HG02642 (cell line): Measurements from ENCODE around the gene OXLD1.
"Not testable (repeated sequence)": the region's sequence is repeated elsewhere in the genome, so short reads cannot be mapped to it uniquely, and the experiment has no call there.

Experiments
- ATAC-seq: cut with Tn5 transposase; IDR thresholded peaks from one replicate; pipeline ENCODE4 v1.9.1; 2021; ENCODE audit warnings: mild to moderate bottlenecking; ENCODE audit not compliant: unreplicated experiment, poor library complexity

OXLD1 gene

DNA sequence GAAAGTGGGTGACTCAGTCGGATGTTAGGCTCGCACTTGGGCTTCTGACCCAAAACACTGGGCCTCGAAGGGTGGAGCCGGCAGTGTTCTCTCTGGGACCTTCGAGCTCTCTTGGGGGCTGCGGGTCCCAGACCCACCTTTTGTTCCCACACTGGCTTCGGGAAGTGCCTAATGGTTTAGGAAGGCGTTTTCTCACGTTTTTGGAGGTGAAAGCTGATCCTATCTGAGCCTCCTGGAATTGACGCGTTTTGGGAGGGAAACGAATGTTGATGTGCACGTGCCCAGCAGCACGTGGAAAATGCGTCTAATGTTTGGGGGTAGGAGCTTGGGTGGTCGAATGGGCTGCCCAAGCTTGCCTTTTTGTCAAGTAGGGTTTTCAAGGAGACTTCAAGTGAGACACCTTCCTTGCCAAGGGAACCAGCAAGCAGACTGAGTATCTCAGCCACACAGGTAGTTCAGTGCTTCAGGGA, 18.1 kb upstream of the OXLD1 start:
- ATAC-seq: peak; percentile 0

- ATAC-seq: peak; percentile 93
Observed at GRCh38 chr17:81683584-81684441, 17.4 kb upstream of the OXLD1 start, which contains the start of the genes ARL16 and HGS. ARL16 (minus strand) TSS chr17:81683797; CDS start chr17:81683753, 44 bp downstream. HGS (plus strand) TSS chr17:81684011; CDS start chr17:81684067, 56 bp downstream.

- ATAC-seq: peak; percentile 4
Observed at GRCh38 chr17:81683208-81683583, 16.8 kb upstream of the OXLD1 start.

GRCh38 chr17:81682565-81683207, 16.3 kb upstream of the OXLD1 start:
- ATAC-seq: no peak

GRCh38 chr17:81681672-81682071, 15.3 kb upstream of the OXLD1 start:
- no peak for ATAC-seq

- no peak for ATAC-seq
Observed at GRCh38 chr17:81680150-81680549, 13.7 kb upstream of the OXLD1 start.

DNA sequence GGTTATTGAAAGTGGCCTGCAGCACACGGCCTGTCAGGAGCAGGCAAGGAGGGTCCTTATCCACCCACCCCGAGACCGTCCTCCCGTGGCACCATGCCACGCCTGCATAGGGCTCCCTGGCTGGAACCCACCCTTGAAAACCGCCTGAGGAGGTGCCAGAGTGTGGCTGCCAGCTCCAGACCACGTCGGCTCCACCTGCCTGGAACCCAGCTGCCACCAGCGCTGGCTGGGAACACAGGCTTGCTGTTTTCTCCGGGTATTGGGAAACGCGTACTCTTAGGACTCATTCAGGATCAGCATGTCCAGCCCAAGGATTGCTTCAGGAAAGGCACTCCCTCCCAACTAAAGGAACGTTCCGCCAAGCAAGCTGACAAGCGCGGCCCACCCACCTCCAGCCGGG, 10.5 kb upstream of the OXLD1 start:
- ATAC-seq: no peak

- ATAC-seq: not testable (repeated sequence)
Observed at GRCh38 chr17:81675515-81676221, 9.3 kb upstream of the OXLD1 start.

DNA sequence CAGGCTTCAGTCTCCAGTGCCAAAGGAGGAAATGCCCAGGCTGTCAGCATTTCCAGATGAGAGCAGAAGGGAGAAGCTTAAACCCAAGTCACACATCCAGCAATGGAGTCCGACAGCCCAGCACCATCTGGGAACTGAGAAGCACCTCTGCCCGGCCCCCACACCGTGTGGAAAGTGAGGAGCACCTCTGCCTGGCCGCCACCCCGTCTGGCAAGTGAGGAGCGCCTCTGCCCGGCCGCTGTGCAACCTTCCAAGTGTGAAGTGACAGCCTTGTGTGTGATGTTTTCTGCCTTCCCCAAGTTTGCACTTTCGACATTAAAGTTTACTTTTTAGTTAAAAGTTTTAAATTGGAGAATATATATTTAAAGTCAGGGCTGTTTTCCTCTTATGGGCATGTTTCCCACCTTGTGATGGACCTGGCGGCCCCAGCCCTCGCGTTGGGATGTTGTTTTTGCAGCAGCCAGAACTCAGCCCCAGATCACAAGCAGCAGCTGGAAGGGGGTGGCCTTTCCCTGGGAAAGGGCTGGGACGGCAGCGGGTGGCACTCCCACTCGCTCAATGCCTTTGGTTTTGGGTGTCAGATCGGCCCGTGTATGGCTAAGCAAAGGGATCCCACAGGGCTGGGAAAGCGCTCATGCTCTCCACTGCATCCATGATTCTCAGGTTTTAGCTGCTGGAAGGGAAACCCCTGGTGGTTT, 7.3 kb upstream of the OXLD1 start:
- no peak for ATAC-seq

GRCh38 chr17:81672954-81673353, 6.5 kb upstream of the OXLD1 start:
- ATAC-seq: no peak

DNA sequence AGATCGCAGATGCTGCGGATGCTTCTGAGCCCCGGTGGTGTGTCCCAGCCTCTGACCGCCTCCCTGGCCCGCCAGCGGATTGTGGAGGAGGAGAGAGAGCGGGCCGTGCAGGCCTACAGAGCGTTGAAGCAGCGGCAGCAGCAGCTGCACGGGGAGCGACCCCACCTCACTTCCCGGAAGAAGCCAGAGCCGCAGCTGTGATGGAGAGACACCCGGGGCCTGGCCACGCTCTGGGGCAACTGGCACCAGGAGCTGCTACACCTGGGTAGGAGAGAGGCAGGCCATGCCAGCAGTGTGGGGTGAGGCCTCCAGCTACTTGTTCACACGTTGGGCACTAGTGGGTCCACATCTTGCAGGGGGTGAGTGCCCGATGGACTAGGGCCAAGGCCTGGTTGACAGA, 6.1 kb upstream of the OXLD1 start:
- ATAC-seq: no peak

DNA sequence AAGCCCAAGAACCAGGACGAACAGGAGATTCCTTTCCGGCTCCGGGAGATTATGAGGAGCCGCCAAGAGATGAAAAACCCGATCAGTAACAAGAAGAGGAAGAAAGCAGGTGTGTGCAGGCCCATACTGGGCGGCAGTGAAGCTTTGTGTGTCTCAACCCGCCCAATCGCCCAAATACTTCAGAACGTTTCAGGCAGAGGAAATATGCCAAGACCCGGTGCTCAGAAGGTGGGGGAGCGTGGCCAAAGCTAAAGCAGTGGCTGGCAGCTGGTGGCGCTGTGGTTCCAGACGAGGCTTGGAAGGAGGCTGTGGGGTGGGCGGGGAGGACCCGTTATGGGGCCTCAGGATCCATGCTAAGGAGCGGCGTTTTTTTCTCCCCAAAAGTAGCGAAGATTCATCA, 1.3 kb upstream of the OXLD1 start:
- ATAC-seq: no peak

DNA sequence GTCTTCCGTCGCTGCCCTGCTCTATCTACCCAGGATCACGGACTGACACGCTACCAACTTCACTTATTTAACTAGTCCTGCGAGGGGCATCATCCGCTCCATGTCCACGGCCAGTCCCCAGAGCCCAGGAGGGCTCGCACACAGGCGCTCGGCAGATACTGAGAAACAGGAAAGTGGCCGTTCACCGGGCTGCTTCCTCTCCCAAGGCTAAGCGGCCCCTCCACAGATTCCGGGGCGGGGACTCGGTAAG, 388 bp downstream of the OXLD1 start:
- no peak for ATAC-seq

GRCh38 chr17:81665205-81666091, 957 bp downstream of the OXLD1 start:
- peak; percentile 3 for ATAC-seq

DNA sequence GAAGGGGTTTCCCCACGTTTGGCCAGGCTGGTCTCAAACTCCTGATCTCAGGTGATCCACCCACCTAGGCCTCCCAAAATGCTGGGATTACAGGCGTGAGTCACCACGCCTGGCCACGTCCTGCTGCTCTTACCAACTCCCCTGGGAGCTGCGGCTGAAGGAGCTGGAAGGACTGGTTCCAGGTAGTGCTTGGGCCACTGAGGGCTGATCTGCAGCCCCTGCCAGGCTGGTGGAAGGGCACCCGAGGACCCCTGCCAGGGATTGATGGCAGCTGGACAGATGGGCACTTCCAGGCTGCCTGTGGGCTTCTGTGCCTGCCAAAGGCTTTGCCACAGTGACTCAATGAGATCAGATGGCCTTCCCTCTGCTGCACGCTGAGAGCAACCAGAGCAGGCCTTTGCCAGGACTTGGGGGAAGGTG, 2.3 kb downstream of the OXLD1 start:
- ATAC-seq: no peak

DNA sequence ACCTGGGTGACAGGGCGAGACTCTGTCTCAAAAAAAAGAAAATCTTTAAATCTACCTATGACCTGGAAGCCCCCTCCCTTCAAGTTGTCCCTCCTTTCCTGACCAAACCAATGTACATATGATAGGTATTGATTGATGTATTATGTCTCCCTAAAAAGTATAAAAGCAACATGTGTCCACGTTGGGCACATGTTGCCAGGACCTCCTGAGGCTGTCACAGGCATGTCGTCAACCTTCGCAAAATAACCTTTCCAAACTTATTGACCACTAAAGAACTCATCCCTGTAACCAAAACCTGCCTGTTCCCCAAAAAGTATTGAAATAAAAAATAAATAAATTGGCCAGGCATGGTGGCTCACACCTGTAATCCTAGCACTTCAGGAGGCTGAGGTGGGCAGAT, 4.4 kb downstream of the OXLD1 start:
- ATAC-seq: no peak

DNA sequence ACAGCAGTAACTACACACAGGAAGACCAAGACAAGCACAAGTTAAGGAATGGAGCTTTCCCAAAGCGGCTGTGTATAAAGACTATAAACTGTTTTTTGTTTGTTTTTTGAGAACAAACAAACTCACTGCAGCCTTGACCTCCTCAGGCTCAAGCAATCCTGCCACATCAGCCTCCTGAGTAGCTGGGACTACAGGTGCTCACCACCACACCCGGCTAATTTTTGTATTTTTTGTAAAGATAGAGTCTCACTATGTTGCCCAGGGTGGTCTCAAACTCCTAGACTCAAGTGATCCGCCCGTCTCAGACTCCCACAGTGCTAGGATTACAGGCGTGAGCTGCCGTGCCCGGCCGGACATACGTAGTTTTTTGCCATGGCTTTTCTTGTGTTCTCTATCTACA, 6.0 kb downstream of the OXLD1 start:
- ATAC-seq: no peak

GRCh38 chr17:81659038-81659437, 7.4 kb downstream of the OXLD1 start:
- ATAC-seq: no peak

- no peak for ATAC-seq
Observed at GRCh38 chr17:81656835-81657234, 9.6 kb downstream of the OXLD1 start.
